Stimulated activated CD8-positive, alpha-beta memory T cell treated with anti-CD3 and anti-CD28 coated beads, Interleukin-4, amount 100 ng/mL, for 1 hour (primary cell): ENCODE results near the gene NEB.
"Not testable (repeated sequence)": the region's sequence is repeated elsewhere in the genome, so short reads cannot be mapped to it uniquely, and the experiment has no call there.

Experiments
- DNase-seq, 2 donors: peaks; one replicate each; pipeline ENCODE4 v3.0.0-alpha.2; 2020; ENCODE audit warnings: low read depth in 2 of 2, low spot score in 1 of 2

The NEB gene

DNA sequence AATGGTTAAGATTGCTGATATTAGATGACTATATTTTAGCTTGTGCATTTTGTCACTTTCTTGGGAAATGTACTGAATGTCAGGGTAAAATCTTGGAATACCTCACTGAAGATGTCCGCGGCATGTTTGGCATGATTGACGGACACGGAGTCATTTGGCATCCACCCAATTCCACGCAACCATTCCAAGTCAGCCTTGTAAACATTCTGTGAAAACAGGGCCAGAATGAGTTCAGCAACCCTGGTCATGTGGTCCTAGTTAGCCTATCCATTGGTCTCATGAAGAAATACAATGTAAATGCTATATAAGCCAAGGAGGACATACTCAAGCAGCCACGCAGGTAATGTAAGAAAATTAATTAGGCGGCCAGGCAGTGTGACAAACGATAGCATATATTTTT, 165.1 kb downstream of the NEB start:
- DNase-seq, result no peak

DNA sequence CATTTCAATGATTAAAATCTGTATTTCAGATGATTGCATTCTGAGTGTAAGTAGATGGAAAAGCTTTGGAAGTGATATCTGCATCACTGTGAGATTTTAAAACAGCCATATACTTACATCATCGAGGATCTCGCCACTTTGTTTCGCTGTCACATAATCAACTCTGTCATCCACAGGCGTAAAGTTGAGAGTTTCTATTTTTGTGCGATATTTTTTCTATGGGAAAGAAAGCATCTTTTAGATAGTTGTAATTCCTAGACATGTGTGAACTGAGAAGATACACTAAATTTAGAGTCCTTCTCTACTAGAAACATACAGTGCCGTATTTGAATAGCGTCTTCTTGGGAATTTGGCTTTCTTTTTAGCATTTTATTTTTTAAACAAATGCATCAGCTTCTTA, 165.8 kb downstream of the NEB start:
- no peak for DNase-seq

DNA sequence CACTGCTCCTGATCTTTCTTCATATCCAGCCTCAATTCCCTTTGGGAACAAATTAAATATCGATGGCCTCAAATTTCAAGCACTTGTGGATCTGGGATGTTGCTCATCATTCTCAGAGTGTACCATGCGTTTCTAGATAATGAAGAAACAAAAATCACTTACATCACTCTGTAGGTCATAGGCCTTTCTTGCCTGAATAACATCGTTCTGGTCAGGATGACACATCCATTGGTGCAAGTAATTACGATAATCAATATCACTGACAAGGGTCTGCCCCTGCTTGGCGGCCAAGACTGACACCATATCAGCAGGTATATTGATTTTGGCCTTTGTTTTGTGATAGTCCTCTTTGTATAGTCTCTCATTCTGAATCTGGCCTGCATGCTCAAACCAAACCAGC, 167.3 kb downstream of the NEB start:
- no peak for DNase-seq

DNA sequence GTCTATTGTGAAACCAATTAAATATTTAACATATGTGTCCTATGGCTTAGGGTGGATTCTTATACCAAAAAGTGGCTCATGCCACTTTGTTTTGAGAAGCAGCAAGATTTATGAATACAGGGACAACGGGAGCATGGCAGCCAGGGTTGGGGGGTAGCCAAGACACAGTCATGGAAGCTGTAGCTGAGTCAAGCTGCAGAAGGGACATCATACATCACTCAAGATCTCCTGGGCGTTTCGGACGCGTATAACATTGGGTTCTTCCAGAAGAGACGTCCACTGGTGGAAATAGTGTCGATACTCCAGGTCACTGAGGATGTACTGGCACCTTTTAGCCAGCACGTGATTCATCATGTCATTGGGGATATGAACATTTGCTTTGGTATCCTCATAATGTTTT, 171.9 kb downstream of the NEB start:
- DNase-seq, result no peak

DNA sequence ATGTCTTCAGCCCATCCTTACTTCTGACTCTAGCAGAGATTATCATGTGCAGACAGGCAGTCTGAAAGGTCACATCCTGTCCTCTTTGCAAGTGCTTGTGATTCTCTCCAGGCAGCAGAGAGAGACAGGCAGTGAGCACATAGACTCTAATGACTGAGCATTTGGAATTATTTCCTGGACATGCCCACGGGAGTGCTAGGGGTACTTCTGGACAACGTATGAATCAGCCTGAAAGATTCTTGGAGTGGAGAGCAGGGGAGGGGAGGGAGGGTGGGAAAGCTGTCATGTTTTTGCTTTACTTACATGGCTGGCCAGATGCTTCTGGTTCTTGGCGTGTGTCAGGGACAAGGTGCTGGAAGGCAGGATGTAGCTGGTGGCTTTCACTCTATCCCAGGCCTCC, 174.0 kb downstream of the NEB start:
- no peak for DNase-seq

DNA sequence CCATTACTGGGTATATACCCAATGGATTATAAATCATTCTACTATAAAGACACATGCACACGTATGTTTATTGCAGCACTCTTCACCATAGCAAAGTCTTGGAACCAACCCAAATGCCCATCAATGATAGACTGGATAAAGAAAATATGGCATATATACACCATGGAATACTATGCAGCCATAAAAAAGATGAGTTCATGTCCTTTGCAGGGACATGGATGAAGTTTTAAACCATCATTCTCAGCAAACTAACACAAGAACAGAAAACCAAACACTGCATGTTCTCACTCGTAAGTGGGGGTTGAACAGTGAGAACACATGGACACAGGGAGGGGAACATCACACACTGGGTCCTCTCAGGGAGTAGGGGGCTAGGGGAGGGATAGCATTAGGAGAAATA, 174.8 kb downstream of the NEB start:
- not testable (repeated sequence) for DNase-seq

DNA sequence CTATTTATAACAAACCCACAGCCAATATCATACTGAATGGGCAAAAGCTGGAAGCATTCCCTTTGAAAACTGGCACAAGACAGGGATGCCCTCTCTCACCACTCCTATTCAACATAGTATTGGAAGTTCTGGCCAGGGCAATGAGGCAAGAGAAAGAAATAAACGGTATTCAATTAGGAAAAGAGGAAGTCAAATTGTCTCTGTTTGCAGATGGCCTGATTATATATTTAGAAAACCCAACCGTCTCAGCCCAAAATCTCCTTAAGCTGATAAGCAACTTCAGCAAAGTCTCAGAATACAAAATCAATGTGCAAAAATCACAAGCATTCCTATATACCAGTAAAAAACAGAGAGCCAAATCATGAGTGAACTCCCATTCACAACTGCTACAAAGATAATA, 176.4 kb downstream of the NEB start:
- DNase-seq, result not testable (repeated sequence)

DNA sequence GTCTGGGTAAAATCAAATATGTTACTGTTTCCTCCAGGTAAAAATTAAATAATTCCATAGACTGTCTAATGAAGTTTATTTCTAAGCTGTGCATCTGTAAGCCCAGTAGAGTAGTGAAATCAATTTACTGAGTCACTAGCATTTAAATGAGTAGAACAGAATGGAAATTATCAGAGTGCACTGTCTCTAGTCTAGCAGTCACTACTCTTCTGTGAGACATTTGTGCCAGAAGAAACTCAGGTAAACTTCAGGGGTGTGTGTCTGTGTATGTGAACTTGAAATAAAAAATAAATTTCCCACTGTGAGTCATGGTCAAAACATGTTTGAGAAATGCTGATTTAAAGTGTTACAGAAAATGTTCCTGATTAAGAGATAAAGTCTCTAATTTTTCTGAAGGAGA, 178.2 kb downstream of the NEB start:
- DNase-seq, result no peak

DNA sequence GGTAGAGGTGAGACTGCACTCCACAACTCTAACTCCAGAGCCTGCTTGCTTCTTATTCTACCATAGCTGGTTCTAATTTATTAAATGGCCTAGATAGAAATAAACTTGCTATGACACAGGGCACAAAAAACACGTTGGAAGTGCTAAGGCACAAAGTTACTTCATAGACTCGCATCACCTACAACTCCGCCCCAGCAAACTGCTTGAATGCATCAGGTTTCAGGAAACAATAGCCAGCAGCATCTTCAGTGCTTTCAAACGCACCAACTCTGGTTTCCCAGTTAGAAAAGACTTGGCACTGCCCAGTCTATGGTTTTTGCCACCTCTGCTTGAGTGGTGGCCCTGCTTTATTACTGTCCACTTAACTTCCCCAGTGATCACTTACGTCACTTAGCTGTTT, 182.0 kb downstream of the NEB start:
- no peak for DNase-seq

DNA sequence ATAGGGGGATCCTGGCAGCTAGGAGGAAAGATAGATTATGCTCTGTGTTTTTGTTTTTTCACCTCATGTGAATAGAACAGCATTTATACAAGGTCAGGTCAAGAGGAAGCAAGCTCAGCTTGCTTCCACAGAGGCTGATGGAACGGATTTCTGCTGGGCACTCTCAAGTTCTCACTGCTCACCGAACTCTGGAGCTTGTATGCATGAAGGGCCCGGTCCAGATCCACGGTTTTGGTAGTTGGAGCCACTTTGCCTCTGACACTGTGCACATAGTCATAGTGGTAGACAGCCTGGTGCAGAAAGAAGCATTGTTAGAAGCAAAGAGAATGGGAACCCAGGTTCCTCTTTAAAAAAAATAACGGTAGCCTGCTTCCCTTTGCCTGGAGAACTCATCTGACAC, 182.7 kb downstream of the NEB start:
- no peak for DNase-seq

DNA sequence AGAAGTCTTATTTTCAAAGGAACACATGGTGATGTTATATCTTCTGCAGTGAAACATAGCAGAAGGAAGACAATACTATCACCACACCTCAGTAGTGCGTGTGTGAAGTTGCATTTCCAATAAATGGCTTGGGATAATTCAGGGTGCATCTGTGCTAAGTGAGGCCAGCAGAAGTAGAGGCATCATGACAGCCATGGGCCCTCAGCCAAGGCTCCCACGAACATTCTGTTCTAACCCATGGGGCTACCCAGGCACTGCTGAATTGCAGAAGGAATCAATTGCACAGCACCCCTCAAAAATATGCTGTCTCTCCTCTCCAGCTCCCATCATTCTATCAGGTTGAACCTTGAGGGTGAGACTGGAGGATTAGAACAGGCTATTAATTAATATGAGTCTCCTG, 185.1 kb downstream of the NEB start:
- DNase-seq, result no peak

DNA sequence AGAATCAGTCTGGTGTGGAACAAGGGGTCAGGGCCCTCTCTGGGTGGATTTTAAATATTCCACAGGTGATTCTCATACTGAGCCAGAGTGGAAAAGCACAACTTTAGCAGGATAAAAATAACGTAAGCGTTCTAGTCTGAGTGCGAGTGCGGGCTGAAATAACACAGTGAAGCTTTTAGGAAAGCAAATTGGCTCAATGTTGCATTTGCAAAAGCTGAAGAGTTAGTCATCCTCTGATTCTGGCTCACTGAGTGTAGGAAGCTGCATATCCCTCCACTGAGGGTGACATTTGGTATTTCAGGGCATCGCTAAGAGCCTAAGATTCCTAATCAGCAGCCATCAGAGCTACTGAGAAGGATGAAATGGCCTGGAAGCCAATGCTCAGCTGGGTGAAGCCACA, 189.8 kb downstream of the NEB start:
- no peak for DNase-seq

DNA sequence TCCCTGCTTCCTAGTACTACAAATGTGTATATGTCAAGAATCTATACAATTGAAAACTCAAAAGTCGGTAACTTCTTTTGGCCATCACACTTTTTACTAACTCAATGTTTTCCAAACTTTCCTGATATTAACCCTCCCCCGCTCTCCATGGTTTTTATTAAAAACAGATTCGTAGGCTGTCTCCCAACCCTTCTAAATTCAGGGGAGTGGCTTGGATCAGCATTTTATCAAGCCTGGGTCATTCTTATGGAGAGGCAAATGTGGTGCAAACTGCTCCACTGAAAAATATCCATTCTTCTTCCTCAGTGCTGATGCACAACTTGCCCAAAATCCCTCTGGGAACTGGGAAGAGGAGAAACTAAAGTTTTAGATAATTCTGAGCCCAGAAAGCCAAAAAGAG, 190.4 kb downstream of the NEB start:
- no peak for DNase-seq

DNA sequence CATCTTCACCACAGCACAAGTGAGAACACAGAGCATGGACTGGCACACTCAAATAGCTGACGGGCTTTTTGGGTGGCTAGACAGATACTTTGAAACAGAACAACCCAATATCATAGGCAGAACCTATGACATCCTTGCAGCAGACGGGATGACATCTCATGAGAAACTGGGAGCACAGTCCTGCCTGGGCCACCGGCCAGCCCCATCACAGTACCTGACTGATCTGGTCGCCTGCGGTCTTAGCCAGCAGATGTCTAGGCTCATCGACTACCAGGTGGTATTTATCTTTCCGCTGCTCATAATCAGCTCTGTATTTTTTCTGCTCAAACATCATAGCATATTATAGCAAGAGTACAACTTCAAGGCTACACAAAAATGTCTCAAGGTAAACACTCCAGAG, 200.3 kb downstream of the NEB start:
- DNase-seq, result no peak

DNA sequence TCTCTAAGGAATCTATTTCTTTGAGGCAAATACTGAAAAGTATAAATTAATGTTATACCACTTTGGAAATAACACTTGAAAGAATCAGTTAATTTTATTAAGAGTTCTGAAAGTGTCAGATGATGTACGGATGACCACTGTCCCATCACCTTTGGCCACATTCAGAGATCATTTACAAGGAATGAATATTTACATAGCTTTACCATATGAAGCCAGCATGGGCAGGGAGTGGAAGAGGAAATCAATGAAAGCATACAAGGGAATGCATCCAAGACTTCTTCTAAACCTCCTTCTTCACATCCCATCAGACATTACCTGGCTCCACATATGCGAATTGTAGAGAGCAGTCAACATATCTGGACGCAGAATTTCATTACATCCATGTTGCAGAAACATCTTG, 201.1 kb downstream of the NEB start:
- no peak for DNase-seq

DNA sequence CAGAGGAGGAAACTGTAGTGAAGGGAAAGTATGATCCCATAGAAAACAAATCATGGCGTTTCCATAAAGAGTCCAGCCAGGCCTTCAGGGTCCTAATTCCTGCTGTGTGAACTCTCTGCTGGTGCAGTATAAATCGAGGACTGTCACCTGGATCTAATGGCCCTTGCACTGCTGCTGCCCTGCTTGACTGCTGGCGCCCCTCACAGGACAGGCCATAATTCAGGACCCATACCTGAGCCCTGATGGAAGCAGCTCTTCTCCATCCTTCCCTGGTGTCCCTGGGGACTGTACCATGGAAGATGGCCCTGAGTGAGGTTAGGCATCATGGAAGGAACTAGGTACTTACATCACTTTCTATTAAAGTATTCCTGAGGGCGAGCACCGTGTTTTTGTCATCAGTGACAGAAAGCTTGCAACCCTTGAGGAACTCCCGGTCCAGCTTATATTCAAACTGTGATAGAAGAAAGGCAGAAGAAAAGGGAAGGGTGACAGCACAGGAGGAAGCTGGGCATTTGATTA, 207.6 kb downstream of the NEB start:
- DNase-seq, result no peak

DNA sequence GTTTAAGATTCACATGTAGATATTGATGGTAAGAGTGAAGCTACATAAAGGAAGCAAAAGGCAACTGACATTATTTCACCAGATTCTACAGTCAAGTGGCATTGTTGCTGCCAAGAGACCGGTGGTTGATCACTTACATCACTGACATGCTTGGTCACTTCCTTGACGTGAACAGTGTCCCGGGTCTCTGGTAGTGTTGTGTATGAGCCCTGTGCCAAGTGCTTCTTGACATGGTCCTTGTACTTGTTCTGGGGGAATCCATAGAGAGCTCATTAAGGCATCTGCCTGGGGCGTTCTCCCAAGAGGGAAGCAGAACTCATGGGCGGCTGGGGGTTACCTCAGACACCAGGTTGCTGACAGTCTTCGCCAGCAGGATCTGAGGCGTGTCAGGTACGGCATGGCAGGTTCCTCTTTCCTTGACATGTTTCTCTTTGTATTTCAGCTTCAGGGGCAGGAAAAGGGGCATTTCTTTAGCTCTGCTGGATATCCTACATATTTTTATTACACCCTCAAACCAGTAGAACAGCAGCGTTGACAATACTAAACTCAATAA, 208.4 kb downstream of the NEB start:
- DNase-seq, result no peak

DNA sequence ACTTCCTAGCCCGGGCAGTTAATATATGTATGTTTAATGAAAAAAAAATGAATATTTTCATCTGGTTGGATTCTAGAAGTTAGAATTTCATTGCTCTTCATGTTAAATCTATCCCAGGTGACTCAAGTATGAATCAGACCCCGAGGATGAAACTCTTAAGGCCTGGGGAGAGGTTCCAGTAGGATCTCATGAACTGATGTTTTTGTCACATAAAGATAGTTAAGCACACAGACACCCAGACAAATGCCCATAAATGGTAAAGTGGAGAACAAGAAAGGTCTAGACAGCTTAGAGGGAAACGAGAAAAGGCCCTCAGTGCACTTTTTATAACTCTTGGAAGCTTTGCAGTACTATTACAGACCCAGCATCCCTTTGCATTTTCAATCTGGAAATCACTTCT, 210.4 kb downstream of the NEB start:
- no peak for DNase-seq

DNA sequence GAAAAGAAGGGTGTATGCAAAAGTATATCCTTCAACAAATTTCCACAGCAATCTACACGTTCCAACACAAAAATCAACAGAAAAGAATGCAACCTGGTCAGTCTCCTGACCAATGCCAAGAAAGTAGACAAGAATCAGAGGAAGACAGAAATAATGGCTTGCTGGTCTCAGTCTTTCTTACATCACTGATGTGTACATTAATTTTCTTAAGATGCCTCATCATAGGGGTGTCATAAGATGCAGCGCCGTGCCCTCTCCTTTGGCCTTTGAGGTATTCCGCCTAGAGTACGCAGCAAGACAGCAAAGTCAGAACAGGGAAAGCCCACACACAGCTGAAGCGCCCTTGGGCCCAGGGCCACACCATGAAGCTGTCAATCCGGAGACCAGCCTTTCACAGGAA, 211.7 kb downstream of the NEB start:
- no peak for DNase-seq

DNA sequence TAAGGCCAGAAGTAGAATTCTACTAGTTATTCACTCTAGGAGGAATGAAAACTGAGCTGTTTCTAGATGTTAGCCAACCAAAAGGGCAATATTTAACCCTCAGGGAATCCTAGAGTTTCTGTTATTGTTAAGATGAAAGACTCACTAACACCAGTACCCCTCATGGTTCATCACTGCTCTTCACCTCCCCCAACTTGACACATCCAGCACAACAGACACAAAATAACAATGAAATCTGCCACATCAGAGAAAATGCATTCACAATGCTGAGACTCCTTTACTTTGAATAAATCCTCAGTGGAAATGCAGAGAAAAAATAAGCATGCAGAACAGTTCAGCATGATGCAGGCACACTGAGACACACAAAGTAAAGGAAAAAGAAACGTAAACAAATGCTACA, 213.3 kb downstream of the NEB start:
- DNase-seq, result no peak

DNA sequence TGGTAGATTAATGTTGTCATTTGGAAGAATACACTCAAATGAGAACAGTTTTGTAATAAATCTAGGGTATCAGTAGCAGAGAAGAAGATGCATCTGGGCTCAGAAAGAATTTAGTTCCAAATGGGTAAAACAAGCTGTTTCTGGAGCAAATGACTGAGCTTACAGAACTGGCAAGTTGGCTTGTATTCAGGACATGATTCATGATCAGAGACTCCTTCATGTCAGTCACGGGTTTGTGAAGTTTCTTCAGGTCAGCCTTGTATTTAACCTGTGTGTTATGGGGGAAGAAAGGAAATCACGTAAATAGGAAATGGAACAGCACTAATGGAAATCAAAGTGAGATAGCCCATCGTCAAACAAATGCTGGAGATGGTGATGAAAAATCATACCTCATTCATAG, 215.5 kb downstream of the NEB start:
- DNase-seq, result no peak

DNA sequence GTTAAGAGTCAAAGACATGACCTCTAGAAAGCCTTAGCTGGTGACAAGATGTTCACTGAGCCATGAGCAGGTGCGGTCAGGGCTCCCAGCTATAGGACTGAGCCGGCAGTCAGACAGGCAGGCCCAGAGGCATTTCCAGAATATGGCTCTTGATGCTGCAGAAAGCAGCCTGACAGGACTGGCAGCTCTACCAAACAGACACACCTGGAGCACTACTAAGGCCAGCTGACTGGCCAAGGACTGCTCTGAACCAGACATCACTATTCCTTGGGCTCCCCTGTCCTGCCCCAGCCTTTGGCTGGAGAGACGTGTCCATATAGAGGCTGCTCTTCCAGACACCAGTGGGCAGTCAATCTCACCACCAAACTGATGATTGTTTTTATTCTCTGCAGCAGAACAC, 225.8 kb downstream of the NEB start:
- no peak for DNase-seq

DNA sequence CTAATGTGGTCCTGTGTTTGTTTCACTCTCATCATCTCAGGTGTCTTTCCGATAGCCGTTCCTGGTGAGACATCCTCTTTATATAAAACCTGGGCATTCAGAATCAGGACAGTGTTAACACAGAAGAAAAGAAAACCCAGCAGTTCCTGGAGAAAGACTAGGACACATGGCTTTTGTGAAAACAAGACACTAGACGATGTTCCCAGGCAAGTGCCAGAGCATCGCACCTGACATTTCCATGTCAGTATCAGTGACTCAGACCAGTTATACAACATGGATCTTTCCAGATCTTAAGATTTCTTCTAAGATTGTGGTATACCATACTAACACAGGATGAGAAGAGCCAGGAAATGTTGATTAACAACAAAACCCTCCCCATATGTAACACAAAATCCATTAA, 228.1 kb downstream of the NEB start:
- no peak for DNase-seq

DNA sequence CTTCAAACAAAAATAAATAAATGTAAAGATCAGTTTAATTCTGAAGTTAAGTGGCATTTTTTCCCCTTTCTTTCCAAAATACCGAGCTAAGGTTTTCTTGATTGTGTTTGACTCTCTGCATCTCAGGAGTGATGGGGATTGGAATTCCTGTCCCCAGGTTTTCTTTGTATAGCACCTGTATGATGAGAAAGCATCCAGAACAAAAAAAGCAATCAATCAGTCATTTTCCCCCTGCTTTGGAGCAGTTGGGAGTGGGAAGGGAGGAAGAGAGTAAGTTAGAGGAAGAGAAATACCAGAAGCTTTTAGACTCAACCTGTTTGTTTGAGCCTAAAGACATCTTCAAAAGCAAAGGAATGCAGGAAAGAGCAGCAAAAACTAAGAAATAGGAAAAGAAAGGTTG, 236.1 kb downstream of the NEB start:
- DNase-seq, result no peak
